Measurements from ENCODE around the gene TBXT. TPM values are rescaled to one million over a fixed set of nuclear protein-coding genes. Genes with fewer than 3 reads are reported as not detected.

The TBXT gene
- polyA plus RNA-seq, 1 donor from 2014 or later = not detected

GRCh38 chr6:166143011-166143410, 24.6 kb downstream of the TBXT start:
- Histone ChIP-seq H3K9ac (ENCODE audit: low read length) (no peak overlapping the region), H3K9me2 (ENCODE audit: insufficient read depth, low read length) (no peaks in the 10 kb centered on the region), H3K27me3 (ENCODE audit: insufficient read depth, low read depth, low read length) (no peaks in the 10 kb centered on the region), H2AFZ (ENCODE audit: low read depth, low read length) (no peak overlapping the region), H3K4me2 (ENCODE audit: low read length) (no peak overlapping the region), H3F3A (ENCODE audit: insufficient read depth, low read length, poor library complexity, severe bottlenecking) (no peaks in the 10 kb centered on the region), H3K4me3 (ENCODE audit: low read length) (no peak overlapping the region), H3K9me3 (ENCODE audit: low read length) (no peaks in the 10 kb centered on the region), H3K27ac (ENCODE audit: low read length) (no peak overlapping the region), H3K36me3 (ENCODE audit: insufficient read depth, low read length) (no peaks in the 10 kb centered on the region), H3K79me2 (replicated peaks; ENCODE audit: insufficient read depth, low read length) (no peaks in the 10 kb centered on the region), H4K20me1 (ENCODE audit: insufficient read depth) (no peaks in the 10 kb centered on the region)
- TF ChIP-seq MXI1 (conservative IDR thresholded peaks at IDR 0.05; ENCODE audit: poor library complexity, severe bottlenecking) (no peak), CTCF (IDR thresholded peaks at IDR 0.05; ENCODE audit: poor library complexity, severe bottlenecking) (no peak), POLR2AphosphoS5 (IDR thresholded peaks at IDR 0.05) (no peak), REST (IDR thresholded peaks at IDR 0.05; ENCODE audit: borderline replicate concordance) (no peak), EP300 (conservative IDR thresholded peaks at IDR 0.05; ENCODE audit: poor library complexity, severe bottlenecking) (no peak), EZH2 (IDR thresholded peaks at IDR 0.05; ENCODE audit: borderline replicate concordance, insufficient read depth, low read length, poor library complexity, severe bottlenecking) (no peak), RAD21 (conservative IDR thresholded peaks at IDR 0.05) (no peak), SMC3 (conservative IDR thresholded peaks at IDR 0.05; ENCODE audit: poor library complexity) (no peak), TAF1 (IDR thresholded peaks at IDR 0.05; ENCODE audit: low read depth) (no peak)

GRCh38 chr6:166127624-166128472, 39.8 kb downstream of the TBXT start:
- H3K27ac ChIP-seq (ENCODE audit: low read length) = no peak overlapping the region
- no peak overlapping the region for H3K4me3 ChIP-seq (ENCODE audit: low read length)
- H4K20me1 ChIP-seq (ENCODE audit: insufficient read depth) = no peaks in the 10 kb centered on the region
- no peaks in the 10 kb centered on the region for H3K27me3 ChIP-seq (ENCODE audit: insufficient read depth, low read depth, low read length)
- no peak overlapping the region for H2AFZ ChIP-seq (ENCODE audit: low read depth, low read length)
- no peak for TF ChIP-seq TAF1 (IDR thresholded peaks at IDR 0.05; ENCODE audit: low read depth)
- TF ChIP-seq REST (IDR thresholded peaks at IDR 0.05; ENCODE audit: borderline replicate concordance) = no peak
- TF ChIP-seq EP300 (conservative IDR thresholded peaks at IDR 0.05; ENCODE audit: poor library complexity, severe bottlenecking) = no peak
- no peak for TF ChIP-seq RAD21 (conservative IDR thresholded peaks at IDR 0.05)
- TF ChIP-seq EZH2 (IDR thresholded peaks at IDR 0.05; ENCODE audit: borderline replicate concordance, insufficient read depth, low read length, poor library complexity, severe bottlenecking) = no peak
- no peak for TF ChIP-seq CTCF (IDR thresholded peaks at IDR 0.05; ENCODE audit: poor library complexity, severe bottlenecking)
- TF ChIP-seq POLR2AphosphoS5 (IDR thresholded peaks at IDR 0.05) = no peak
- no peak for TF ChIP-seq MXI1 (conservative IDR thresholded peaks at IDR 0.05; ENCODE audit: poor library complexity, severe bottlenecking)
- no peak for TF ChIP-seq SMC3 (conservative IDR thresholded peaks at IDR 0.05; ENCODE audit: poor library complexity)
- no peaks in the 10 kb centered on the region for H3K9me2 ChIP-seq (ENCODE audit: insufficient read depth, low read length)
- no peaks in the 10 kb centered on the region for H3K36me3 ChIP-seq (ENCODE audit: insufficient read depth, low read length)
- H3K79me2 ChIP-seq (replicated peaks; ENCODE audit: insufficient read depth, low read length) = no peaks in the 10 kb centered on the region
- no peak overlapping the region for H3K4me2 ChIP-seq (ENCODE audit: low read length)
- no peaks in the 10 kb centered on the region for H3F3A ChIP-seq (ENCODE audit: insufficient read depth, low read length, poor library complexity, severe bottlenecking)
- no peaks in the 10 kb centered on the region for H3K9me3 ChIP-seq (ENCODE audit: low read length)
- no peak overlapping the region for H3K9ac ChIP-seq (ENCODE audit: low read length)

Measured in neural cell (in vitro differentiated cells).